GM23248 (cell line): Measurements from ENCODE around the gene MPPE1. TPM values are rescaled to one million over a fixed set of nuclear protein-coding genes. Genes with fewer than 3 reads are reported as not detected.

Experiments used
- DNase-seq: peaks from one replicate; pipeline ENCODE4 v3.0.0-alpha.2; 2015
- H2AFZ ChIP-seq: fragments of 200-600 bp; sonication (generic); 2 replicates; pipeline ENCODE4 v1.6.1; 2016; ENCODE audit warnings: antibody characterized with exemption
- H3F3A ChIP-seq: fragments of 200-600 bp; sonication (generic); 2 replicates; pipeline ENCODE4 v1.6.1; 2016; ENCODE audit warnings: mild to moderate bottlenecking, antibody characterized with exemption, mixed run types; ENCODE audit not compliant: insufficient read depth
- H3K27ac ChIP-seq: fragments of 200-600 bp; sonication (generic); 2 replicates; pipeline ENCODE4 v1.5.1; 2016; ENCODE audit warnings: mild to moderate bottlenecking
- H3K27me3 ChIP-seq: fragments of 200-600 bp; sonication (generic); replicated peaks from 2 replicates; pipeline ENCODE4 v1.6.1; 2016; ENCODE audit warnings: mild to moderate bottlenecking; ENCODE audit not compliant: insufficient read depth
- H3K36me3 ChIP-seq: fragments of 200-600 bp; sonication (generic); 2 replicates; pipeline ENCODE4 v1.6.1; 2016; ENCODE audit warnings: low read depth, mild to moderate bottlenecking
- H3K4me1 ChIP-seq: fragments of 200-600 bp; sonication (generic); 2 replicates; pipeline ENCODE4 v1.6.1; 2016; ENCODE audit warnings: mild to moderate bottlenecking; ENCODE audit not compliant: insufficient read depth
- H3K4me2 ChIP-seq: fragments of 200-600 bp; sonication (generic); one replicate; pipeline ENCODE4 v1.6.1; 2016; ENCODE audit warnings: mild to moderate bottlenecking; ENCODE audit not compliant: unreplicated experiment
- H3K4me3 ChIP-seq: fragments of 200-600 bp; sonication (generic); 2 replicates; pipeline ENCODE4 v1.5.1; 2016; ENCODE audit warnings: mild to moderate bottlenecking
- H3K79me2 ChIP-seq: fragments of 200-600 bp; sonication (generic); 2 replicates; pipeline ENCODE4 v1.6.1; 2016; ENCODE audit warnings: mild to moderate bottlenecking; ENCODE audit not compliant: insufficient read depth
- H3K9ac ChIP-seq: fragments of 200-600 bp; sonication (generic); 2 replicates; pipeline ENCODE4 v1.6.1; 2016; ENCODE audit warnings: mild to moderate bottlenecking
- H3K9me2 ChIP-seq: fragments of 200-600 bp; sonication (generic); 2 replicates; pipeline ENCODE4 v1.6.1; 2016; ENCODE audit warnings: mixed run types, mild to moderate bottlenecking, moderate library complexity; ENCODE audit not compliant: insufficient read depth
- H3K9me3 ChIP-seq: fragments of 200-600 bp; sonication (generic); one replicate; pipeline ENCODE4 v1.6.1; 2017; ENCODE audit warnings: low read depth
- H4K20me1 ChIP-seq: fragments of 200-600 bp; sonication (generic); 2 replicates; pipeline ENCODE4 v1.6.0; 2016; ENCODE audit not compliant: insufficient read depth
- EZH2 ChIP-seq: fragments of 200-600 bp; sonication (generic); IDR thresholded peaks from 2 replicates; pipeline ENCODE4 v1.6.1; 2018; ENCODE audit warnings: antibody characterized with exemption, mild to moderate bottlenecking; ENCODE audit not compliant: insufficient read depth, poor library complexity, severe bottlenecking
- EZH2phosphoT487 ChIP-seq: fragments of 200-600 bp; sonication (generic); IDR thresholded peaks from 2 replicates; pipeline ENCODE4 v1.6.1; 2018; ENCODE audit warnings: antibody characterized with exemption, moderate library complexity, mild to moderate bottlenecking, low read depth; ENCODE audit not compliant: insufficient read depth
- WGBS, 2 experiments: methylation state at CpG; one replicate each; pipeline ENCODE4 v1.1.6; 2015 to 2017; ENCODE audit warnings: low lambda C conversion rate in 2 of 2, low coverage in 1 of 2; ENCODE audit errors: missing lambda C conversion rate in 2 of 2; 5-methylcytosine and 5-hydroxymethylcytosine counted together
- in situ Hi-C: fragments of 300-500 bp; cut with MboI; formaldehyde crosslinking; loops from 2 replicates; pipeline ENCODE4 v1.15.0; 2020
- polyA plus RNA-seq: library from polyadenylated mRNA; unstranded; fragments of >200 nt; fragmentation: Nextera tagmentation; extraction: Ambion mirVana; gene quantifications from 2 replicates; pipeline ENCODE4 v1.2.1, GENCODE V29; 2016
- total RNA-seq: library from RNA; depleted of rRNA; stranded (reverse); fragments of >200 nt; shearing (Covaris generic); gene quantifications from 2 replicates; pipeline ENCODE4 v1.2.3, GENCODE V29; 2014

Gene MPPE1
- total and polyA plus RNA-seq, 2 experiments from 2014 or later: 25.6 to 39.7 TPM

GRCh38 chr18:11845654-11846053 lies 62.5 kb downstream of the MPPE1 start:
- no peaks in the 10 kb centered on the region for H3K9me2 ChIP-seq
- peaks cover 6% of the 10 kb centered on the region for H3F3A ChIP-seq
- no peaks in the 10 kb centered on the region for H3K27me3 ChIP-seq
- H3K4me2 ChIP-seq: no peak overlapping the region
- no peak overlapping the region for H3K4me3 ChIP-seq
- in situ Hi-C loops: no loop called here
- H2AFZ ChIP-seq: no peak overlapping the region
- H3K4me1 ChIP-seq: peaks cover 4% of the 10 kb centered on the region; the same call in 1 of the 2 replicates
- H3K9ac ChIP-seq: no peak overlapping the region
- TF ChIP-seq EZH2 (no peak), EZH2phosphoT487 (no peak)
- 81 to 86% methylated on average over 4 of the region's 4 CpGs for WGBS, 2 experiments
- no peaks in the 10 kb centered on the region for H4K20me1 ChIP-seq
- no peak for DNase-seq
- no peaks in the 10 kb centered on the region for H3K36me3 ChIP-seq
- no peaks in the 10 kb centered on the region for H3K9me3 ChIP-seq
- H3K27ac ChIP-seq: no peak overlapping the region
- H3K79me2 ChIP-seq: no peaks in the 10 kb centered on the region

GRCh38 chr18:11844436-11844835 lies 63.7 kb downstream of the MPPE1 start:
- Histone ChIP-seq H4K20me1 (no peaks in the 10 kb centered on the region), H3K4me1 (peaks cover under 1% of the 10 kb centered on the region; the same call in 1 of the 2 replicates), H2AFZ (no peak overlapping the region), H3K9me2 (no peaks in the 10 kb centered on the region), H3F3A (no peaks in the 10 kb centered on the region), H3K9me3 (no peaks in the 10 kb centered on the region), H3K9ac (no peak overlapping the region), H3K4me2 (no peak overlapping the region), H3K79me2 (no peaks in the 10 kb centered on the region), H3K36me3 (no peaks in the 10 kb centered on the region), H3K27ac (no peak overlapping the region), H3K27me3 (no peaks in the 10 kb centered on the region), H3K4me3 (no peak overlapping the region)
- DNase-seq: no peak
- 84 to 90% methylated on average over 6 of the region's 6 CpGs for WGBS, 2 experiments
- no peak for TF ChIP-seq EZH2phosphoT487
- no peak for TF ChIP-seq EZH2
- in situ Hi-C loops: no loop called here

- Histone ChIP-seq H3F3A (no peaks in the 10 kb centered on the region), H3K79me2 (no peaks in the 10 kb centered on the region), H3K36me3 (no peaks in the 10 kb centered on the region), H3K9me3 (no peaks in the 10 kb centered on the region), H3K9me2 (no peaks in the 10 kb centered on the region), H3K4me2 (no peak overlapping the region), H2AFZ (no peak overlapping the region), H3K27me3 (no peaks in the 10 kb centered on the region), H3K4me3 (no peak overlapping the region), H3K4me1 (no peaks in the 10 kb centered on the region), H3K27ac (no peak overlapping the region), H3K9ac (no peak overlapping the region), H4K20me1 (no peaks in the 10 kb centered on the region)
- DNase-seq: no peak
- TF ChIP-seq EZH2phosphoT487 (no peak), EZH2 (no peak)
- in situ Hi-C loops: no loop called here
- 46 to 50% methylated on average over 5 of the region's 5 CpGs for WGBS, 2 experiments
Measured at GRCh38 chr18:11842562-11842961, 65.6 kb downstream of the MPPE1 start.

- no peak for DNase-seq
- Histone ChIP-seq H4K20me1 (no peaks in the 10 kb centered on the region), H3K9me2 (no peaks in the 10 kb centered on the region), H2AFZ (no peak overlapping the region), H3K9me3 (no peaks in the 10 kb centered on the region), H3F3A (no peaks in the 10 kb centered on the region), H3K79me2 (no peaks in the 10 kb centered on the region), H3K4me2 (no peak overlapping the region), H3K9ac (no peak overlapping the region), H3K4me1 (no peaks in the 10 kb centered on the region), H3K4me3 (no peak overlapping the region), H3K36me3 (no peaks in the 10 kb centered on the region), H3K27me3 (no peaks in the 10 kb centered on the region), H3K27ac (no peak overlapping the region)
- TF ChIP-seq EZH2phosphoT487 (no peak), EZH2 (no peak)
- in situ Hi-C loops: no loop called here
- 65 to 74% methylated on average over 6 of the region's 6 CpGs for WGBS, 2 experiments
Measured at GRCh38 chr18:11840493-11840892, 67.6 kb downstream of the MPPE1 start.

GRCh38 chr18:11839556-11839955 lies 68.6 kb downstream of the MPPE1 start:
- H3K9me2 ChIP-seq: no peaks in the 10 kb centered on the region
- no peaks in the 10 kb centered on the region for H3K79me2 ChIP-seq
- no peak overlapping the region for H3K4me3 ChIP-seq
- 86% methylated on average over 6 of the region's 6 CpGs for WGBS, 2 experiments
- H3K27me3 ChIP-seq: no peaks in the 10 kb centered on the region
- no peaks in the 10 kb centered on the region for H3K4me1 ChIP-seq
- H2AFZ ChIP-seq: no peak overlapping the region
- no peak overlapping the region for H3K4me2 ChIP-seq
- no peaks in the 10 kb centered on the region for H3F3A ChIP-seq
- no peak overlapping the region for H3K9ac ChIP-seq
- H4K20me1 ChIP-seq: no peaks in the 10 kb centered on the region
- H3K36me3 ChIP-seq: no peaks in the 10 kb centered on the region
- no peak for TF ChIP-seq EZH2phosphoT487
- no peak for TF ChIP-seq EZH2
- in situ Hi-C loops: no loop called here
- no peaks in the 10 kb centered on the region for H3K9me3 ChIP-seq
- H3K27ac ChIP-seq: no peak overlapping the region
- no peak for DNase-seq
